GM10847 (cell line): ENCODE results near the gene RHOV.

Experiments used
- POLR2A ChIP-seq: IDR thresholded peaks from 2 replicates; pipeline ENCODE4 v1.6.1; 2011; ENCODE audit not compliant: insufficient read length; ENCODE audit errors: extremely low read depth

RHOV gene

GRCh38 chr15:40909662-40910630 lies 35.9 kb upstream of the RHOV start:
- TF ChIP-seq POLR2A, result no peak

- no peak for TF ChIP-seq POLR2A
Measured at GRCh38 chr15:40908095-40908494, 34.1 kb upstream of the RHOV start.

- no peak for TF ChIP-seq POLR2A
Measured at GRCh38 chr15:40906991-40907802, 33.2 kb upstream of the RHOV start.

GRCh38 chr15:40906091-40906990 lies 32.3 kb upstream of the RHOV start:
- TF ChIP-seq POLR2A, result no peak

GRCh38 chr15:40904552-40905201 lies 30.6 kb upstream of the RHOV start:
- no peak for TF ChIP-seq POLR2A

GRCh38 chr15:40902605-40903561 lies 28.8 kb upstream of the RHOV start:
- TF ChIP-seq POLR2A, result no peak

- no peak for TF ChIP-seq POLR2A
Measured at GRCh38 chr15:40901053-40901443, 27.0 kb upstream of the RHOV start.

GRCh38 chr15:40900256-40901052 lies 26.4 kb upstream of the RHOV start:
- TF ChIP-seq POLR2A, result no peak

GRCh38 chr15:40899536-40900207 lies 25.6 kb upstream of the RHOV start:
- no peak for TF ChIP-seq POLR2A

GRCh38 chr15:40894681-40895448 lies 20.8 kb upstream of the RHOV start:
- TF ChIP-seq POLR2A, result no peak
